DMS153 (cell line): ENCODE measurements around the gene ZNF182.
"Not testable (repeated sequence)": the region's sequence is repeated elsewhere in the genome, so short reads cannot be mapped to it uniquely, and the experiment has no call there.

Source experiments
- DNase-seq: peaks from one replicate; lab custom pipeline; 2025; lab: John Stamatoyannopoulos, UW

Gene ZNF182

GRCh38 chrX:48001260-48001659 is 2.5 kb downstream of the ZNF182 start:
- DNase-seq = no peak

DNA sequence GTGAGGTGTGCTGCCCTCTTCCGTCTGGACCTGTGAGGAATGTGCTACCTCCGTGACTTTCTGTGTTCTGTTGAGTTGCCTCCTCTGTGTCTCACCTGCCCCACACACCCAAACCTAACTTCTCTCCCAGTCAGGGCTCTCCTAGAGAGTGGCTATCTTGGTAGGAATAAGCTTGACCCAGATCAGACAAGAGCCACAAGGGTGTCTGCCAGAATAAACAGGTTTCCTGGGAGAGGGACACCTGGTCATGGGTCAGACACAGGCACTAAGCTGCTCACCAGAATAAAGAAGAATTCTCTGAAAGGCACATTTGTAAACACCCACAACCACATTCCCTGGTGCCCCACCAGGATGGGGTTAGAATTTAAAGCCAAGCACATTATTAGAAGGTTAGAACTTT is 11.1 kb downstream of the ZNF182 start:
- DNase-seq = no peak

- DNase-seq = no peak
Measured at GRCh38 chrX:47992095-47992380, 11.8 kb downstream of the ZNF182 start.

DNA sequence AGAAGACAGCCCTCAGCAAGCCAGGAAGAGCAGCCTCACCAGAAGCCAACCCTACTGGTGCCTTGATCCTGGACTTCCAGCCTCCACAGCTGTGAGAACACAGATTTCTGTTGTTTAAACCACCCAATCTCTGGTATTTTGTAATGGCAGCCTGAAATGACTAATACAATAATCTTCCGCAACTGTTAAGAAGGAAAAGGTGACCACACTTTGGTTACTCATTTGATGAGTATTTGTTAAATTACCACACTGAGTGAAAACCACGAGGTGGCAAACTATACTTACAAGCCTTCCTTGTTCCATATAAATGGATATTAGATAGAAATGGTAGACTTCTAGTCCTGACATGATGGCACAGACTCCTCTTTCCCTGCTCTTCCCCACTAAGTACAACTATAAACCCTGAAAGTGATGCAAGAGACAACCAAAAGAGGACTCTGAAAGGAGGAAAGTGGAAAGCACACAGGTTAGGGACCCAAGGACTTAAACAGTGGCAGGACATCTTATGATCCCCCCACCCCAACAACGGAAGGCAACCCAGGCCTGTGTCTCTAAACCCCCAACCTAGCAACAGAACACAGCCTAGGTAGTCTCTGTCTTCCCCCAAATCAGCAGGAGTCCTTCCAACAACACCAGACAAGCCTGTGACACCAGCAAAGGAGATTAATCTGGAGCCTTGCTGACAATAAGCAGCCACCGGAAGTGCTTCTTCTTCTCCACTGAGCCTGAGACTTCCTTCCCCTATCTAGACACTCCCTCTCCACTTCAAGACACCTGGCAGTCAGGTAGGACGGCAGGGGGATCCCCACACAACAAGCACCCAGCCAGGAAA is 12.3 kb downstream of the ZNF182 start:
- no peak for DNase-seq

DNA sequence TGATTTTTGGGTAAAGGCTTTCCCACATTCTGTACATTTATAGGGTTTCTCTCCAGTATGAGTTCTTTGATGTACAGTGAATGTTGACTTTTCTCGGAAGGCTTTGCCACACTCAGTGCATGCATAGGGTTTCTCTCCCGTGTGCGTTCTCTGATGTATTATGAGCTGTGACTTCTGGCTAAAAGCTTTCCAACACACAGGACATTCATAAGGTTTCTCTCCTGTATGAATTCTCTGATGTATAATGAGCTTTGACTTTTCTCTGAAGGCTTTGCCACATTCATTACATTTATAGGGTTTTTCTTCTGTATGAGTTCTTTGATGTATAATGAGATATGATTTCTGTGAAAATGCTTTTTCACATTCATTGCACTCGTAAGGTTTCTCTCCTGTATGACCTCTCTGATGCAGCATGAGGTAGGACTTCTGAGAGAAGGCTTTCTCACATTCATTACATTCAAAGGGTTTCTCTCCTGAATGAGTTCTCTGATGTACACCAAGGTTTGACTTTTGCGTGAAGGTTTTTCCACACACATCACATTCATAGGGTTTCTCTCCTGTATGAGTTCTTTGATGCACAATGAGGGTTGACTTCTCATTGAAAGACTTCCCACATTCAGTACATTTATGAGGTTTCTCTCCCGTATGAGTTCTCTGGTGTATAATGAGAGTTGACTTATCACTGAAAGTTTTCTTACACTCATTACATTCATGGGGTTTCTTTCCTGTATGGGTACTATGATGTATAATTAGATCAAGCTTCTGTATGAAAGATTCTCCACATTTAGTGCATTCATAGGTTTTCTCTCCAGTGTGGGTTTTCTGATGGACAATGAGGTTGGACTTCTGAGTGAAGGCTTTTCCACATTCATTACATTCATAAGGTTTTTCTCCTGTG is 27.3 kb downstream of the ZNF182 start:
- no peak for DNase-seq

- DNase-seq = no peak
Measured at GRCh38 chrX:47973235-47973634, 30.6 kb downstream of the ZNF182 start.

DNA sequence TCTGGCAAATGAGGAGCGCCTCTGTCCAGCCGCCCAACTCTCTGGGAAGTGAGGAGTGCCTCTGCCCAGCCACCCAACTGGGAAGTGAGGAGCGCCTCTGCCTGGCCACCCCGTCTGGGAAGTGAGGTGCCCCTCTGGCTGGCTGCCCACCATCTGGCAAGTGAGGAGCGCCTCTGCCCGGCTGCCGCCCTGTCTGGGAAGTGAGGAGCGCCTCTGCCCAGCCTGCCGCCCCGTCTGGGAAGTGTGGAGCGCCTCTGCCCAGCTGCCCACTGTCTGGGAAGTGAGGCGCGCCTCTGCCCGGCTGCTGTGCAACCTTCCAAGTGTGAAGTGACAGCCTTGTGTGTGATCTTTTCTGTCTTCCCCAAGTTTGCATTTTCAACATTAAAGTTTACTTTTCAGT is 38.3 kb downstream of the ZNF182 start:
- not testable (repeated sequence) for DNase-seq

- not testable (repeated sequence) for DNase-seq
Measured at GRCh38 chrX:47961830-47962229, 42.0 kb downstream of the ZNF182 start.

GRCh38 chrX:47960406-47960805 is 43.4 kb downstream of the ZNF182 start:
- DNase-seq = no peak

GRCh38 chrX:47958761-47959342 is 44.9 kb downstream of the ZNF182 start:
- DNase-seq = no peak

- DNase-seq = not testable (repeated sequence)
Measured at GRCh38 chrX:47958206-47958605, 45.6 kb downstream of the ZNF182 start.

DNA sequence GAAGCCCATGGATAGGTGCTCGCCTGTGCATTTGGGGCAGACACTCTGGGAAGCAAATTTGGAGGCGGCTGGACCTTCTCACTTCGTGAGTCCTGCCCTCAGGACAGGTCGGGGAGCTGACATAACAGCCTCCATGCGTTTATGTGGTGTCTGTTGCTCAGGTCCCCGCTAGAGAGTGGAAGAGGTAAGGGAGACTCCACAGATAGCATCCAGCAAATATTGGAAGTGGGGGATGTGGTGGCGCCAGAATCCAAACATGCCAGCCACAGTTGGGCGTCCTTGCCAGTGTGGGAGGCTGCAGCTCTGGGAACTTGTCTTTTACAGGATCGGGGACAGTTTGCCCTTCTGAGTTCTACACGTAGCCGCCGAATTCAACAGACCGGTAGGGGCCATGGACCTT is 47.8 kb downstream of the ZNF182 start:
- DNase-seq = no peak

- not testable (repeated sequence) for DNase-seq
Measured at GRCh38 chrX:47955295-47955694, 48.5 kb downstream of the ZNF182 start.

GRCh38 chrX:47941423-47941822 is 62.4 kb downstream of the ZNF182 start:
- DNase-seq = no peak

GRCh38 chrX:47940448-47940847 is 63.3 kb downstream of the ZNF182 start:
- no peak for DNase-seq

DNA sequence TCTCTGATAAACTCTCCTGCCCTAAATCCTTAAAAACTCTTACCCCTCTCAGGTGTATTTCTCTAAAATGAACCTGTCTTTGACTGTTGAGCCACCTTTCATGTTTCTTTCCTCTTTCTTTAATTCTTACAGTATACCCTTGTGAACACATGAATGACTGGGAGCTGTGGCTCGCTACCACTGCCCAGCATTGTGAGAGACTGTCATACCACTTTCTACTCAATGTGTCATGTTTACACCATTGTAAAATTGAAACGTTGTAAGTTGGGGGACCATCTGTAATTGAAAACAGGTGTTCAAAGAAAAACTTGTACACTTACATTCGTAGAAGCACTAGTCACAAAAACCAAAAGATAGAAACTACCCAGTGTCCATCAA is 66.9 kb downstream of the ZNF182 start:
- no peak for DNase-seq

- no peak for DNase-seq
Measured at GRCh38 chrX:47936224-47936939, 67.4 kb downstream of the ZNF182 start.

DNA sequence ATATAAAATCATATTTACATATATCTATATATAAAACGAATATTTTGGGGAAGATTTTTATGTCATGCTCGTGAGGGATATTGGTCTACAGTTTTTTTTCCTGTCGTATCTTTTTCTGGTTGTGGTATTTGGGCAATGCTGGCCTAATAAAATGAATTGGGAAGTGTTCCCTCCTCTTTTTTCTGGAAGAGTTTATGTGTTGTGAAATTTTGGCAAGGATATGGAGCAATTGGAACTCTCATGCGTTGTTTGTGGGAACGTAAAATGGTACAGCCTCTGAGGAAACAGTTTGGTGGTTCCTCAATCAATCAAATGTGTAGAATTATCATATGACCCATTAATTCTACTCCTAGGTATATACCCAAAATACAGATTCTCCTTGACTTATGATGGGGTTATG is 69.8 kb downstream of the ZNF182 start:
- DNase-seq = no peak

DNA sequence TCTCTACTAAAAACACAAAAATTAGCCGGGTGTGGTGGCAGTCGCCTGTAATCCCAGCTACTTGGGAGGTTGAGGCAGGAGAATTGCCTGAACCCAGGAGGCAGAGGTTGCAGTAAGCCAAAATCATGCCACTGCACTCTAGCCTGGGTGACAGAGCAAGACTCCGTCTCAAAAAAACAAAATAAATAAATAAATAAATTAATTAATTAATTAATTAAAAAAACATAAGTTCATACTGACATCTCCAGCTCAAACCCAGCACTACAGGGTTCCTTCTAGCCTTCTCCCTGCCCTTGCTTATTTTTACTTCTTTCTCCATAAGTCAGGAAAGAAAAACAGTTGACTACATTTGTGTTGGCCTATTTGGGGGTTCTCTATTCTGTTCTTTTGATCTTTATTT is 71.8 kb downstream of the ZNF182 start:
- not testable (repeated sequence) for DNase-seq

DNA sequence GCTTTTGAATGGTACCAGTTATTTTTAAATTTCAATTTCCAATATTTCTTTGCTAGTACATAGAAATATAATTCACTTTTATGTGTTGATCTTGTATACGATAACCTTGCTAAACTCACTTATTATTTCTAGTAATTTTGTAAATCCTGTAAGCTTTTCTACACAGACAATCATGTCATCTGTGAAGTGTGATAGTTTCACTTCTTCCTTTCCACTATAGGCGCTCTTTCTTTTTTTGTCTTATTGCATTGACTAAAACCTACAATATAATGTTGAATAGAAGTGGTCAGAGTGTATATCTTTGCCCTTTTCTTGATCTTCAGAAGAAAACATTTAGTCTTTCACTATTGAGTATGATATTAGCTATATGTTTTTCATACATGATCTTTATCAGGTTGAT is 76.6 kb downstream of the ZNF182 start:
- no peak for DNase-seq
